Urothelium cell line (cell line): ENCODE measurements around the gene MAP7D2.
A peak's percentile ranks its signal among the peaks of the same experiment; 100 is the strongest.
"Not testable (repeated sequence)": the region's sequence is repeated elsewhere in the genome, so short reads cannot be mapped to it uniquely, and the experiment has no call there.

Source experiments
- DNase-seq: peaks from one replicate; pipeline ENCODE4 v3.0.0; 2011; ENCODE audit warnings: low spot score, mixed read lengths
- FAIRE-seq: peaks from 2 replicates; lab custom pipeline; 2011; peaks lifted over from hg19 to GRCh38; lab: Jason Lieb, UNC

MAP7D2 gene

DNA sequence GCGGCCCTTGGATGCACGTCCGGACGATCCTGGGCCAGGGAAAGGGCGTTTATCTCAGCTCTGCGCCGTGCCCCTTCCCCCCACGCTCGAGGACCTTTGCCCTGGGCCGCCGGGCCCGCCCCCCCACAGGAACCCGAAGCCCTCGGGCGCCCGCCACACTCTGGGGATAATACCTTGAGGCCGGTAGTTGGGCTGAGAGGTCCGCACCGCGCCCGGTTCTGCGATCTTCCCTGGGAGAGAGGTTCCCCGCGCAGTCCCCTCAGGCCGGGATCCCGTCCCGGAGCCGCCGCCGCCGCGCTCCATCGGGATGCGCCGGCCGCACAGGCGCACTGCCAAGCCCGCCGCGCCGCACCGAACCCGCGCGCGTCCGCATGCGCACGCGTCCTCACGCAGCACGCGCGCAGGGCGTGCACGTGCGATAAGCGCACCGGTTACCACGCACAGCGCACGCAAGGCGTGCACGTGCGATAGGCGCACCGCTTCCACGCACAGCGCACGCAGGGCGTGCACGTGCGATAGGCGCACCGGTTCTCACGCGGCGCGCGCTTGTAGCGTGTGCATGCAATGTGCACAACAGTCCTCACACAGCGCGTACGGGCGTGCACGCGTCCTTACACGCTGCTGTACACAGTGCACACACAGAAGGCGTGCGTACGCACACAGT is at the start of gene MAP7D2:
MAP7D2 (minus strand) TSS at position 331 of the 664 bp plus-strand sequence; CDS start at position 303, 28 bp downstream.
- DNase-seq, result no peak
- no peak for FAIRE-seq

- FAIRE-seq, DNase-seq: not testable (repeated sequence)
These were observed 45.8 kb upstream of the MAP7D2 start for GRCh38 chrX:20162516-20162915.

- FAIRE-seq (no peak), DNase-seq (no peak)
These were observed 43.2 kb upstream of the MAP7D2 start for GRCh38 chrX:20159797-20160385.

DNA sequence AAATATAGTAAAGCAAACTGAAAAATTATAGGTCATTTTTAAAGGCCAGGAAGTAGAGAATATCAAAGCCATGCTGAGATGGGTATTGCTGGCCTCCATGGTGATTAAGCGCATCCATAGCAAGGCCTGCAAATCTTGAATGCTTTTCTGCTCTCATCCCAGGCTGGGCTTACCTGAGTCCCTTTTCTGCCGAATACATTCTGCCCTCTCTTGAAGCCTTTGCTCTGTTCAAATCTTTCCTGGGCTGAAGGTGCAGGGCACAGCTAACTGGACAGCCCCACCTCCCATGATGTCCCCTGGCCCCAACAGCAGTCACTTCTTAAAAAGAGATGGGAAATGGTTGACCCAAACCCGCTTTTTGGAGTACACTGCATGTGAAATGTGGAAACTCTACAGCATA is 35.0 kb upstream of the MAP7D2 start:
- DNase-seq (no peak), FAIRE-seq (no peak)

DNA sequence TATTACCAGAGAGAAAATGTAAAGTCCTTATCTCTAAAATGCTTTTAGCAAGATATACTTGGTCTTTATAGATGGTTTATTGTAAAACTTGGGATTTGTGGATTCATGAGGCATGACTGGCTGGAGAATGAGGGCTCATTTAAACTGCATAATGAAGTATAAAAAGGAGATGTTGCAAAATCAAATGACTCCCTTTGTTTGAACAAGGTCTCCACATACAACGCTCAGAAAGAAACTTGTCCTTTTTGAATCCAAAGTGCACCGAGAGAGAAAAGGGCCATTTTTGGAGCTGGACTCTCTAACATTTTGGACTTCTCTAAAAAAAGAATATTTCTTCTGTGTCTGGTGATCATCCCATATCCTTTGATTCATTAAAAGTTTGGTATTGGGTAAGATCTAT is 32.6 kb upstream of the MAP7D2 start:
- DNase-seq, result no peak
- no peak for FAIRE-seq

GRCh38 chrX:20147561-20147960 is 30.9 kb upstream of the MAP7D2 start:
- FAIRE-seq (no peak), DNase-seq (no peak)

- no peak for FAIRE-seq
- no peak for DNase-seq
These were observed 27.8 kb upstream of the MAP7D2 start for GRCh38 chrX:20144491-20144890.

GRCh38 chrX:20143561-20143960 is 26.9 kb upstream of the MAP7D2 start:
- DNase-seq, result no peak
- FAIRE-seq, result no peak

GRCh38 chrX:20143111-20143510 is 26.4 kb upstream of the MAP7D2 start:
- FAIRE-seq (no peak), DNase-seq (no peak)

DNA sequence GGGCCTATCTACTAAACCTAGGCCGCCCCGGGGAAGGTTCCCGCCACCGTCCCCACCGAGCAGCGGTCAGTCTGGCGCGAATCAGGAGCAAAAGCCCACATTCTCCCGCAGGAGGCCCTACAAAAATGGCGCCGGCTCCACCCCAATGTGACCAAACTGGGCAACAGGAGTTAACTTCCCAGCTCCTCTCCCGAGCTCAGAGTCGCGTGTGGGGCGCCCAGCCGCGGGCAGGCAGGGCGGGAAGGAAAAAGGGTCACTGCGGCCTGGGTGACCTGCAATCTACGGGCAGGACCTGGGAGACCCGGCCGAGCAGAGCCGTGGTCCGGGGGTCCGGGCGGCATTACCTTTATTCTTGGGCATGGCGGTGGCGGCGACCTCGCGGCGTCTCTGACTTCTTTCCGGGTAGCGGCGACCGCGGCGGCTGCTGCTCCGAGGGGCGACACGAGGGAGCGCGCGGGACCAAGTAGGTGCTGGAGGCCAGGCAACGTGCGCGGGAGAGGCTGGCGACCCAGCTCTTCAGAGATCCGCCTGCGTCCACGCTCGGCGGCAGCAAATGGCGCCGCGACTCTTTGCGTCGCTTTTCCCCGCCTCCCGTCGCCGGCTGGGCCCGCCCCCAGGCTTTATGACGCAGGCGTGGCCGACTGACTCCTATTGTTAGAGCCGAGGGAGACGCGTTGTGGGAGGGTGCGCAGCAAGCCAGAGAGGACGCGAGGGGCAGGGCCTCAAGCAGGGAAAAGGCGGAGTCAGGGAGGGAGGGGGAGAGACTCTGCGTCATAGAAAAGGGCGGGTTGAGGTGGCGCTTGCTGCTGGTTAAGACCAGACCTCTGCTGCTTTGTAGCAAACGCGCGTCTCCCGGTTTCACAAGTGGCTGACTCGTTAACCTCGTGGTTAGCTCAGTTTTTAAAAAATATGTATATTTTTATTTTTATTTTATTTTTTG is 24.8 kb upstream of the MAP7D2 start, which contains the start of gene EIF1AX:
EIF1AX (minus strand) TSS at position 558 of the 940 bp plus-strand sequence; CDS start at position 360, 198 bp downstream.
- FAIRE-seq (no peak), DNase-seq (peak; percentile 80)

DNA sequence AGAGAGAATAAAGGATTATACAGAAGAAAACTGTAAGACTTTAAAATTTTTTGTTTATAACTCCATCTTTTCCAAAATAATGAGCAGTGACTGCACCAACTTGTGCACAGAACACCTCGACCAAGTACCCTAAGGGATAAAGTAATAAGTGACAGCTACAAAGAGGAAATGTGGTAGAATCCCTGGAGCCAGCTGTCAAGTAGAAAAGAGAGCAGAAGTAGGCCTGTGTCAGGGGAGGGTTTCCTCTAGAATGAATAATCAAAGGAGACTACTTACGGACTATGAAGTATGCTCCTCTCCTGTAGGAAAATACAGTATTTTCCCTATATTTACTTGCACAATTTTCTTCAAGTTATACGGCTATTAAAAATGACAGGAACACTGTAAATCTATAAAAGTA is 23.7 kb upstream of the MAP7D2 start:
- DNase-seq (no peak), FAIRE-seq (no peak)

GRCh38 chrX:20139966-20140365 is 23.3 kb upstream of the MAP7D2 start:
- FAIRE-seq, result no peak
- DNase-seq, result no peak

- no peak for FAIRE-seq
These were observed 19.2 kb upstream of the MAP7D2 start for GRCh38 chrX:20135944-20136343.

DNA sequence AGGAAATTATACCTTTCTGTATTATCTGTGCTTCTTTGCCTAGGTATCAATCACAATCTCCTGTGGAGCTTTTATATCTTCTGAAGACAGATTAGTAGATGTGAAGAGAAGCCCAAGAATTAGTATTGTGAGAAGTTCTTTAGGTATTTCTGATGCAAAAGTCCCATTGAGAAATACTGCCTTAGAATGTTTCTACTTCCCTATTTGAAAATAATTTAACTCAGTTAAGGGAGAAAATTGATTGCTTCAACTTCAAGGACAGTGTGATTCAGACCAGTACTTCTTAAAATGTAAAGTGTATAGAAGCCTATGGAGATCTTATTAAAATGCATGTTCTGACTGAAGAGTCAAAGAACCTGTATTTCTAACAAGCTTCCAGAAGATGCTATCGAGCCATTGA is 16.0 kb upstream of the MAP7D2 start:
- FAIRE-seq (no peak), DNase-seq (no peak)

More at GRCh38 chrX:20135944-20136343, 19.2 kb upstream of the MAP7D2 start:
- DNase-seq, result no peak

DNA sequence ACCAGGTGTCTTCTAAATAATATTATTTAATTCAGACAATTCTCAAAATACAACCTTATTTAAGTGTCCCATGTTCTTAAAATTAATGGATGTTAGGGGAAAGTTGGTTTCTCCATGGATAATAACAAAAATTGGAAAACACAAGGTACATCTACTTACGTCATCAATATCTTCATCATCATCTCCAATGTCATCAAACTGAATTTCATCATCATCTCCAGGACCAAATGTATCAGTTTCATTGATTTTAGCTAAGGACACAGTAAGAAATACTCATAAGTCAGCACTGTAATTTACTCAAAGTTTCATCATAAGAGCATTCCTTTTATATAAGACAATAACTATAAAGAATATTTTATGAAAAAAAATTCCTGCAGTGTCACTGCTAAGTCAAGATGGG is 13.7 kb upstream of the MAP7D2 start:
- no peak for DNase-seq
- FAIRE-seq, result no peak

DNA sequence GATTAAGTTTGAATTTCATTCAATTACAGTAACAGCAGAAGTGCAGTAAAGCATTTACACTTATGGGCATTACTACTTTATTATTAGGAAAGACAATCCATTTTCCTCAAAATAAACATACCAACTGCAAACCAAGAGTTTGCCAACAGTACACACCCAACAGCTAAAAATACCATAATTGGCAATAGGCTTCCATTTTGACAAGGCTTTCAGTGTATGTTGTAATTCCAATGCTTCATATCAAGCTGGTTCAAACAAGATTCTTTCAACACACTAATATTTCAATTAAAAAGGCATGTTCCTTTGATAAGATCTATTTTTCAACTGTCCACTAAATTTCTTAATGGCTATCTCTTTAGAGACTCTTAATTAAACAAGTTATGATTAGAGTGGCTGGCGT is 12.8 kb upstream of the MAP7D2 start:
- DNase-seq (no peak), FAIRE-seq (no peak)

DNA sequence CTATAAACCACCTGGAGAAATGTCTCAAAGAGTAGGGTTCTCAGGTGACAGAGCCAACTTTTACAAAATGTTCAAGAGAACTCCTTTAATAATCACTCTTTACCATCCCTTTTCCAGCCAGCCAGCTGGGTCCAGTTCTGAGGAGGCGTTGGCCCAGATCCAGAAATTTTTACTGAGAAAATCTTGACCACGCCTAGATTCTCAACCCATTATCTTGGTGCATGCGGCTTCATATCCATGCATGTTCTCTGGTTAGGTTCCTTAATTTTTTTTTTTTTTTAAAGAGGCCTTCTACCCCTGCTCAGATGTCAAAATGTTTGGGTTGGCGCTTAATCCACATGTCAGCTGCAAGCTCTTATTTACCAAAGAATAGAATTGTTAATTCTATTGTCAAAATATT is 12.0 kb upstream of the MAP7D2 start:
- DNase-seq, result no peak
- no peak for FAIRE-seq

DNA sequence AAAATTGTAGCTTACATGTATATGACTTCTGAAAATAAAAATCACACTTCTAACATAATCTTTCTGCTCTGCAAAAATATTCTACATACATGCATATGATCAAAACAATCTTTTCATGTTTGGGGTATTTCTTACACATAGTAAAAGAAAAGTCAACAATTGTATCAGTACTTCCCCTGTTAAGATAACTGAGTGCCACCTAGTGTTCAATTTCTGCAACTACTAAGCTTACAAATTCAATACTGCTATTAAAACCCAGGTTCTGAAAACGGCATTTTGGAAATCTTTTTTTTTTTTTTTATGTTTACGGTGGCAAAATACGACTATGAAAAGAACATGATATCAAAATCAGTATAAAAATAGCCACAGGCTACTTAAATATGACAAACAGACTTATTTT is 10.7 kb upstream of the MAP7D2 start:
- DNase-seq, FAIRE-seq: not testable (repeated sequence)

DNA sequence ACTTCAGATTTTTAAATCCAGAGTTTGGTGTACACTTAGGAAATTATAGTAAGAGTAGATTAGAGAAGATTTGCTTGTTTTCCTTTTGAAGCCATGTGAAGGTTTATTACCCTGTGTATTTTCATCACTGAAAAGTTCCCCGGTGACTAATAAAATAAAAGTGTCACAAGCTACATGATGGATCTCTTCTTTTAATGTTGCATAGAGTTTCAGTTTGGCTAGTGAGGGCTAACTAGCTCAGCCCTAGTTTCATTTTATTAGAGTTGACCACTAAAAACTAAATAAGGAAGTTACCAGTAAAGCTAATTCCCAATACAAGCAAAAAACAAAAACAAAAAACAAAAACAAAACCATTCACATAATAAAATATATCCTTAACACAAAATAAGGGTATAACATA is 10.1 kb upstream of the MAP7D2 start:
- DNase-seq, FAIRE-seq: not testable (repeated sequence)

DNA sequence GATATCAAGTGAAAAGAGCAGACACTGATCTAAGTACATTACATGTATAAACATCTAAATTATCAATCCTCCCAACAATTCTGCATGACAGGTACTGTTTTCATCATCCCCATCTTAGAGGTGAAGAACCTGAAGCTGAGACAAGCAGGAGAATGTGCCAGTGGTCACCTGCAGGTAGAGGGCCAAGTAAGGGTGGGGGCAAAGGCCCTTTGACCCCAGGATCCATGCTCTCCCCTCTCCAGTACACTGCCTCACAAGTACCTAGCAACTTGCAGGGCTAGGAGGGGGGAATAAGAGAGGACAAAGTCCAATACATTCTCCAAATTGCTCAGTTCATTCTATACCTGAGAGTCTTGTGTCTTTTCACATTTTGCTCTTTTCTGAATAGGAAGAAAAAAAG is 8.3 kb upstream of the MAP7D2 start:
- no peak for FAIRE-seq
- DNase-seq, result no peak

- DNase-seq, result no peak
- FAIRE-seq, result no peak
These were observed 1.5 kb upstream of the MAP7D2 start for GRCh38 chrX:20118065-20118824.
